DND-41 (cell line): ENCODE results near the gene CPA2.
"Not testable (repeated sequence)": the region's sequence is repeated elsewhere in the genome, so short reads cannot be mapped to it uniquely, and the experiment has no call there.

Experiments
- ATAC-seq: fragments of 200-7000 bp; cut with Tn5 transposase; 3 replicates; pipeline ENCODE4 v1.9.1; 2021; ENCODE audit warnings: low read depth; ENCODE audit not compliant: insufficient read depth
- DNase-seq: peaks from one replicate; pipeline ENCODE4 v3.0.0-alpha.2; 2020
- H2AFZ ChIP-seq: 2 replicates; pipeline ENCODE4 v1.6.0; 2012; ENCODE audit warnings: low read depth, low read length
- H3K27ac ChIP-seq: 2 replicates; pipeline ENCODE4 v1.5.1; 2012; ENCODE audit warnings: low read length, inconsistent platforms
- H3K27me3 ChIP-seq: fragments of 200-600 bp; sonication (generic); 2 replicates; pipeline ENCODE4 v1.6.0; 2012; ENCODE audit warnings: low read length, mild to moderate bottlenecking, inconsistent platforms; ENCODE audit not compliant: insufficient read depth, poor library complexity
- H3K36me3 ChIP-seq: 2 replicates; pipeline ENCODE4 v1.5.1; 2012; ENCODE audit warnings: low read length, inconsistent platforms; ENCODE audit not compliant: insufficient read depth
- H3K4me1 ChIP-seq: 2 replicates; pipeline ENCODE4 v1.5.1; 2012; ENCODE audit warnings: mild to moderate bottlenecking, low read length; ENCODE audit not compliant: insufficient read depth
- H3K4me2 ChIP-seq: 2 replicates; pipeline ENCODE4 v1.6.0; 2012; ENCODE audit warnings: mild to moderate bottlenecking, moderate library complexity, low read length, inconsistent platforms; ENCODE audit not compliant: insufficient read depth
- H3K4me3 ChIP-seq, 2 experiments: fragments of 200-600 bp in 1 of 2; shearing (Covaris generic) in 1 of 2; 2 replicates each; pipeline ENCODE4 v1.5.1; 2012 to 2016; ENCODE audit warnings: inconsistent platforms in 2 of 2, low read length in 2 of 2, mild to moderate bottlenecking in 2 of 2, low read depth in 1 of 2, moderate library complexity in 1 of 2
- H3K79me2 ChIP-seq: 2 replicates; pipeline ENCODE4 v1.6.0; 2012; ENCODE audit warnings: low read length, inconsistent platforms; ENCODE audit not compliant: insufficient read depth
- H3K9ac ChIP-seq: 2 replicates; pipeline ENCODE4 v1.6.0; 2012; ENCODE audit warnings: low read depth, mild to moderate bottlenecking, inconsistent platforms, low read length, moderate library complexity
- H3K9me3 ChIP-seq: 2 replicates; pipeline ENCODE4 v1.5.1; 2012; ENCODE audit warnings: low read length, moderate library complexity, mild to moderate bottlenecking, inconsistent platforms; ENCODE audit not compliant: insufficient read depth, severe bottlenecking
- H4K20me1 ChIP-seq: 2 replicates; pipeline ENCODE4 v1.6.0; 2012; ENCODE audit warnings: low read length; ENCODE audit not compliant: insufficient read depth
- CTCF ChIP-seq: IDR thresholded peaks from 2 replicates; pipeline ENCODE4 v1.5.1; 2012; ENCODE audit warnings: borderline replicate concordance, low read length, moderate library complexity, mild to moderate bottlenecking; ENCODE audit not compliant: poor library complexity, severe bottlenecking; ENCODE audit errors: extremely low read depth
- EZH2 ChIP-seq: IDR thresholded peaks from 3 replicates; pipeline ENCODE4 v1.6.1; 2012; ENCODE audit warnings: borderline replicate concordance, low read depth, mild to moderate bottlenecking, moderate library complexity, low read length, inconsistent platforms; ENCODE audit not compliant: severe bottlenecking

CPA2 gene

GRCh38 chr7:130226333-130226732, 40.3 kb upstream of the CPA2 start:
- no peak for DNase-seq
- Histone ChIP-seq H3K27me3 (no peaks in the 10 kb centered on the region), H3K4me2 (no peak overlapping the region), H3K79me2 (no peaks in the 10 kb centered on the region), H3K36me3 (no peaks in the 10 kb centered on the region), H3K4me1 (no peaks in the 10 kb centered on the region), H3K27ac (no peak overlapping the region), H4K20me1 (no peaks in the 10 kb centered on the region), H3K4me3 (no peak overlapping the region), H3K9me3 (no peaks in the 10 kb centered on the region), H2AFZ (no peak overlapping the region; the same call in 1 of the 2 replicates), H3K9ac (no peak overlapping the region)
- TF ChIP-seq CTCF (no peak), EZH2 (no peak)
- ATAC-seq = no peak

- no peaks in the 10 kb centered on the region for H4K20me1 ChIP-seq
- H3K4me2 ChIP-seq = no peak overlapping the region
- H3K9me3 ChIP-seq = no peaks in the 10 kb centered on the region
- H2AFZ ChIP-seq = no peak overlapping the region
- H3K36me3 ChIP-seq = no peaks in the 10 kb centered on the region
- no peaks in the 10 kb centered on the region for H3K79me2 ChIP-seq
- H3K4me3 ChIP-seq = no peak overlapping the region
- no peak for DNase-seq
- no peaks in the 10 kb centered on the region for H3K4me1 ChIP-seq
- H3K9ac ChIP-seq = no peak overlapping the region
- H3K27ac ChIP-seq = no peak overlapping the region
- ATAC-seq = no peak
- H3K27me3 ChIP-seq = no peaks in the 10 kb centered on the region
- TF ChIP-seq EZH2 (no peak), CTCF (no peak)
These were observed 38.6 kb upstream of the CPA2 start for GRCh38 chr7:130227883-130228575.

- ATAC-seq = no peak
- H2AFZ ChIP-seq = no peak overlapping the region
- TF ChIP-seq EZH2 (no peak), CTCF (no peak)
These were observed 37.7 kb upstream of the CPA2 start for GRCh38 chr7:130228840-130229502.

GRCh38 chr7:130229981-130230380, 36.7 kb upstream of the CPA2 start:
- not testable (repeated sequence) for H4K20me1 ChIP-seq, H3K27me3 ChIP-seq, H3K79me2 ChIP-seq, ATAC-seq, H2AFZ ChIP-seq, H3K4me1 ChIP-seq, H3K36me3 ChIP-seq, H3K9ac ChIP-seq, H3K27ac ChIP-seq, H3K4me2 ChIP-seq, H3K9me3 ChIP-seq, H3K4me3 ChIP-seq, DNase-seq

More at GRCh38 chr7:130228840-130229502, 37.7 kb upstream of the CPA2 start:
- Histone ChIP-seq H3K9ac (no peak overlapping the region), H3K27me3 (no peaks in the 10 kb centered on the region), H4K20me1 (no peaks in the 10 kb centered on the region), H3K36me3 (no peaks in the 10 kb centered on the region), H3K79me2 (no peaks in the 10 kb centered on the region), H3K4me1 (no peaks in the 10 kb centered on the region), H3K4me2 (no peak overlapping the region), H3K27ac (no peak overlapping the region), H3K4me3 (no peak overlapping the region), H3K9me3 (no peaks in the 10 kb centered on the region)
- no peak for DNase-seq
